Neuronal stem cell (in vitro differentiated cells): ENCODE results near the gene SLC16A12.

ENCODE experiments used
- DNase-seq: peaks from one replicate; pipeline ENCODE4 v3.0.0-alpha.2; 2013; ENCODE audit warnings: low spot score
- H2AFZ ChIP-seq: one replicate; pipeline ENCODE4 v1.6.1; 2013; ENCODE audit warnings: mild to moderate bottlenecking, low read length, inconsistent platforms
- H2AK5ac ChIP-seq: 2 replicates; pipeline ENCODE4 v1.6.1; 2013; ENCODE audit warnings: low read depth, mild to moderate bottlenecking, inconsistent platforms, low read length, moderate library complexity, mixed read lengths
- H2BK120ac ChIP-seq: 2 replicates; pipeline ENCODE4 v1.6.1; 2013; ENCODE audit warnings: low read depth, mild to moderate bottlenecking, inconsistent platforms, low read length, moderate library complexity, mixed read lengths
- H2BK12ac ChIP-seq: one replicate; pipeline ENCODE4 v1.6.1; 2013; ENCODE audit warnings: low read length, inconsistent platforms
- H2BK15ac ChIP-seq: 2 replicates; pipeline ENCODE4 v1.6.1; 2013; ENCODE audit warnings: mild to moderate bottlenecking, low read length, inconsistent platforms, mixed read lengths
- H2BK5ac ChIP-seq: one replicate; pipeline ENCODE4 v1.6.1; 2013; ENCODE audit warnings: inconsistent platforms, mild to moderate bottlenecking, low read length, moderate library complexity
- H3K14ac ChIP-seq: one replicate; pipeline ENCODE4 v1.6.1; 2013; ENCODE audit warnings: low read length, inconsistent platforms
- H3K18ac ChIP-seq: 2 replicates; pipeline ENCODE4 v1.6.1; 2013; ENCODE audit warnings: low read length, inconsistent platforms
- H3K23ac ChIP-seq: 2 replicates; pipeline ENCODE4 v1.6.1; 2013; ENCODE audit warnings: low read depth, mild to moderate bottlenecking, mixed read lengths, low read length, inconsistent platforms; ENCODE audit not compliant: poor library complexity
- H3K27ac ChIP-seq: replicated peaks from 3 replicates; pipeline ENCODE4 v1.5.1; 2013; ENCODE audit warnings: low read length, inconsistent platforms
- H3K27me3 ChIP-seq, 3 experiments: 2 replicates each; pipeline ENCODE4 v1.6.1; 2013; ENCODE audit warnings: low read length in 3 of 3, mild to moderate bottlenecking in 2 of 3, inconsistent platforms in 1 of 3, low read depth in 1 of 3, mixed read lengths in 1 of 3, moderate library complexity in 1 of 3; ENCODE audit not compliant: control insufficient read depth in 3 of 3, insufficient read depth in 3 of 3
- H3K36me3 ChIP-seq, 2 donors: replicated peaks in 1 of 2; 2 replicates each; pipeline ENCODE4 v1.6.1; 2013; ENCODE audit warnings: low read length in 2 of 2; ENCODE audit not compliant: control insufficient read depth in 2 of 2, insufficient read depth in 2 of 2
- H3K4ac ChIP-seq: 2 replicates; pipeline ENCODE4 v1.6.1; 2013; ENCODE audit warnings: inconsistent platforms, mild to moderate bottlenecking, low read length, moderate library complexity
- H3K4me1 ChIP-seq, 2 donors: 1 replicate in 1 of 2; 2 replicates in 1 of 2; pipeline ENCODE4 v1.6.1; 2013; ENCODE audit warnings: low read length in 2 of 2, low read depth in 1 of 2; ENCODE audit not compliant: control insufficient read depth in 2 of 2, insufficient read depth in 1 of 2
- H3K4me2 ChIP-seq: one replicate; pipeline ENCODE4 v1.6.1; 2013; ENCODE audit warnings: mild to moderate bottlenecking, low read length, inconsistent platforms; ENCODE audit not compliant: insufficient read depth, poor library complexity, severe bottlenecking
- H3K4me3 ChIP-seq, 2 donors: 2 replicates each; pipeline ENCODE4 v1.5.1; 2013; ENCODE audit warnings: low read length in 2 of 2, mild to moderate bottlenecking in 2 of 2, inconsistent platforms in 1 of 2, moderate library complexity in 1 of 2
- H3K79me1 ChIP-seq: one replicate; pipeline ENCODE4 v1.6.1; 2013; ENCODE audit warnings: low read depth, mild to moderate bottlenecking, inconsistent platforms, low read length, moderate library complexity
- H3K9ac ChIP-seq: one replicate; pipeline ENCODE4 v1.6.1; 2013; ENCODE audit warnings: mild to moderate bottlenecking, low read depth, low read length, inconsistent platforms; ENCODE audit not compliant: poor library complexity
- H3K9me3 ChIP-seq, 2 donors: replicated peaks in 1 of 2; 2 replicates each; pipeline versions ENCODE3 to v1.6.1; 2013; ENCODE audit warnings: low read length in 2 of 2, mild to moderate bottlenecking in 2 of 2, inconsistent platforms in 1 of 2, low read depth in 1 of 2, mixed read lengths in 1 of 2, moderate library complexity in 1 of 2; ENCODE audit not compliant: control insufficient read depth in 2 of 2, insufficient read depth in 1 of 2
- H4K8ac ChIP-seq: one replicate; pipeline ENCODE4 v1.6.1; 2013; ENCODE audit warnings: low read depth, mild to moderate bottlenecking, inconsistent platforms, low read length, moderate library complexity
- H4K91ac ChIP-seq: one replicate; pipeline ENCODE4 v1.6.1; 2013; ENCODE audit warnings: low read length, low read depth, mild to moderate bottlenecking, inconsistent platforms; ENCODE audit not compliant: poor library complexity
- WGBS, 2 donors: extraction: QIAGEN DNeasy Blood & Tissue Kit; methylation state at CpG; one replicate each; pipeline ENCODE4 v1.1.7; 2013; ENCODE audit warnings: missing lambda C conversion rate in 2 of 2, mixed read lengths in 1 of 2; ENCODE audit not compliant: insufficient read length in 2 of 2, insufficient replicate concordance in 1 of 2; ENCODE audit errors: extremely low coverage in 2 of 2; 5-methylcytosine and 5-hydroxymethylcytosine counted together

SLC16A12 gene

DNA sequence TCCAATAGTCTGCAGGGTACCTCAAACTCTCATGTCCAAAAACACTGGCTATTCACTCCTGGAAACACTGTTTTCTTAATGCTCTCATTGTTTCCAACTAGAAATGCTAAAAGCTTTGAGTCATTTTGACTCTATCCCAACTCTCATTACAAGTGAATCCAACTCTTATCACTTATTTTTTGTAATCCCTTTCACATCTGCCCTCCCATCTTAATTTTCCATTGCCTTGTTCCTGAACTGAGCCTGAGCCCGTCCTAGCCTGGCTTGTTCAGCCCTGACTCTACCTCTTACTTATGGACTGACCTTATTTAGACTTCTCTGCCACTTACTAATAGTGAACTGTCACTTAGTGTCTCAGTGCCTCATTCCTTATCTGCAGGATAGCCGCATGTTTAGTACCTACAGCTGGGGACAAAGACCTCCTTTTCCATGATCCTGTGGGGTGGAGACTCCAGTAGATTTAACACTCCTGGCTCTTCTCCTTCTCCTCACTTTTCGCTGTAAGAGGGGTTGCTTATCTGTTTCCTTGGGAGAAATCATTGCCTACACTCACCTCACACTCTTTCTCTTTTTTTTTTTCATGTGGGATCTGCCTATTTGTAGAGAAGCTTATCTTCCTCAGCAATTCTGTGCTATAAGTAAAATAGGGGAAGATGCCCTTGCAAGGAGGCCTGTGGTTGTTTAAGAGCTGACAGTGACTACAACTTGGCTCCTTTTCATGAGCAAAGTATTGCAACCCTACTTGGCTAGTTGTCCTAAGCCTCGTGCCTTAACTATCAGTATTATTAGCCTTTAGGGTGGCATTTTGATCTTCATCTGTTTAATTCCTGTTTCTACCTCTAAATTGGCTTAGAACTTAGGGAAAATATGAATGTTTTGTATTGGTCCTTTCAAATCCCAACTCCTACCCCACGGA is 56.4 kb downstream of the SLC16A12 start:
- no peak for DNase-seq
- no peak overlapping the region for H2BK5ac ChIP-seq
- H3K27me3 ChIP-seq, result peaks cover 0 to 14% (median 0%) of the 10 kb centered on the region in 3 experiments
- H3K79me1 ChIP-seq, result no peaks in the 10 kb centered on the region
- no peak overlapping the region for H3K4ac ChIP-seq
- no peaks in the 10 kb centered on the region for H3K36me3 ChIP-seq
- no peak overlapping the region for H3K4me3 ChIP-seq
- H2AFZ ChIP-seq, result no peak overlapping the region
- H3K18ac ChIP-seq, result no peak overlapping the region
- peaks cover 0 to 3% of the 10 kb centered on the region in 2 donors for H3K4me1 ChIP-seq
- no CpG with 5 or more reads among the region's 5 CpGs for WGBS, 2 donors
- H2BK12ac ChIP-seq, result no peak overlapping the region
- no peak overlapping the region for H2BK120ac ChIP-seq
- no peak overlapping the region for H3K4me2 ChIP-seq
- no peak overlapping the region for H2AK5ac ChIP-seq
- no peak overlapping the region for H3K23ac ChIP-seq
- no peaks in the 10 kb centered on the region for H3K9me3 ChIP-seq
- H4K91ac ChIP-seq, result no peak overlapping the region
- H4K8ac ChIP-seq, result no peak overlapping the region
- no peak overlapping the region for H3K9ac ChIP-seq
- no peak overlapping the region for H3K14ac ChIP-seq
- H3K27ac ChIP-seq, result no peak overlapping the region
- H2BK15ac ChIP-seq, result no peak overlapping the region

- H3K79me1 ChIP-seq, result no peaks in the 10 kb centered on the region
- H3K27ac ChIP-seq, result no peak overlapping the region
- no peak overlapping the region for H3K4me3 ChIP-seq
- H3K14ac ChIP-seq, result no peak overlapping the region
- no peaks in the 10 kb centered on the region for H3K36me3 ChIP-seq
- no peak for DNase-seq
- no peak overlapping the region for H3K9ac ChIP-seq
- no CpG with 5 or more reads among the region's 4 CpGs for WGBS, 2 donors
- peaks cover 0 to 3% of the 10 kb centered on the region in 2 donors for H3K4me1 ChIP-seq
- H4K91ac ChIP-seq, result no peak overlapping the region
- H2BK5ac ChIP-seq, result no peak overlapping the region
- H3K9me3 ChIP-seq, result no peaks in the 10 kb centered on the region
- no peak overlapping the region for H3K18ac ChIP-seq
- H3K4ac ChIP-seq, result no peak overlapping the region
- no peak overlapping the region for H2AK5ac ChIP-seq
- H2BK12ac ChIP-seq, result no peak overlapping the region
- H3K27me3 ChIP-seq, result peaks cover 0 to 14% (median 0%) of the 10 kb centered on the region in 3 experiments
- H4K8ac ChIP-seq, result no peak overlapping the region
- no peak overlapping the region for H3K4me2 ChIP-seq
- H2BK120ac ChIP-seq, result no peak overlapping the region
- no peak overlapping the region for H3K23ac ChIP-seq
- no peak overlapping the region for H2BK15ac ChIP-seq
- H2AFZ ChIP-seq, result no peak overlapping the region
Observed at GRCh38 chr10:89478085-89478738, 57.2 kb downstream of the SLC16A12 start.

DNA sequence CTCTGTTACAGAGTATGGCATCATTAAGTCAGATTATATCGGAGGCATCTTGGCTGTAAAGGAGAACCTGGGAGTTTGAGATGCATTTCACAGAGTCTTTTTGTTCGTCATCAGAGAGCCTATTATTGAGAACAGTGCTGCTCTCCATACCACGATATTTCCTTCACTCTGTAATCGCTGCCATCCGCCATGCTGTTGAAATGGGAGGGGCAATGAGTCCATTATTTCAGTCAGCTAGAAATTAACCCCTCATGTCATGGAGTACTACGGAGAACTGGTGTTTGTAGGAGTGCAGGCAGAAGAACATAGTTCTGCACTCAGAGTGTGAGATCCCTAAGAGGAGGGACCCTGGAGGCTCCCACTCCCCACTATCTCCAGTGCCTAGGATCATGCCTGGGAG is 59.2 kb downstream of the SLC16A12 start:
- Histone ChIP-seq H4K8ac (no peak overlapping the region), H3K9ac (no peak overlapping the region), H2BK15ac (no peak overlapping the region), H3K27ac (no peak overlapping the region), H2AK5ac (no peak overlapping the region), H3K18ac (no peak overlapping the region), H2BK12ac (no peak overlapping the region), H3K36me3 (no peaks in the 10 kb centered on the region), H3K4me1 (peaks cover 0 to 3% of the 10 kb centered on the region in 2 donors), H2BK5ac (no peak overlapping the region), H2BK120ac (no peak overlapping the region), H3K4me3 (no peak overlapping the region), H4K91ac (no peak overlapping the region), H3K23ac (no peak overlapping the region), H3K4me2 (no peak overlapping the region), H3K14ac (no peak overlapping the region), H3K4ac (no peak overlapping the region), H2AFZ (no peak overlapping the region), H3K9me3 (no peaks in the 10 kb centered on the region), H3K79me1 (no peaks in the 10 kb centered on the region), H3K27me3 (peaks cover 0 to 14% (median 0%) of the 10 kb centered on the region in 3 experiments)
- no peak for DNase-seq
- WGBS, 2 donors, result no CpG with 5 or more reads among the region's 6 CpGs

DNA sequence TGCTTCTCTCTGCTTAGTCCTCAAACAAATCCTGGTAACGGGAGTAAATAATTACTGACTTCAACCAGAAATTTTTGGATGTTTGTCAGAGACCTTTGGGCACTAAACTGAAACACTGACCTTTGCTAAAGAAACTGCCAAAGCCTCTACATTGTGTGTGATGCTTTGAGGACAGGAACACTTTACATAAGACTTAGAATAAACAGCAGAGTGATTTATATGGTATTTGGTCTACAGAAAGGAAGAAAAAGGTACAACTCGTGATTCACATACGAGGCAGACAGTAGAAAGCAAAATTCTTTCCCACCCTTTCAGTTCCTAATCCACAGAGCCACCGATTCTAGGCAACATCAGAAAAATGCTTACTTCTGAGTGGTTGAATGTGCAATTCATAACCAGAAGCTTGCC is 59.8 kb downstream of the SLC16A12 start:
- Histone ChIP-seq H2AFZ (no peak overlapping the region), H3K36me3 (no peaks in the 10 kb centered on the region)

More for the DNA sequence above, 59.8 kb downstream of the SLC16A12 start:
- Histone ChIP-seq H2BK5ac (no peak overlapping the region), H3K4ac (no peak overlapping the region), H3K4me2 (no peak overlapping the region), H3K9me3 (no peaks in the 10 kb centered on the region), H3K27ac (no peak overlapping the region), H3K23ac (no peak overlapping the region), H2BK15ac (no peak overlapping the region), H3K18ac (no peak overlapping the region), H2BK12ac (no peak overlapping the region), H4K8ac (no peak overlapping the region), H4K91ac (no peak overlapping the region), H3K27me3 (peaks cover 0 to 14% (median 0%) of the 10 kb centered on the region in 3 experiments), H3K4me3 (no peak overlapping the region), H3K9ac (no peak overlapping the region), H2AK5ac (no peak overlapping the region), H2BK120ac (no peak overlapping the region), H3K4me1 (peaks cover 0 to 4% of the 10 kb centered on the region in 2 donors), H3K14ac (no peak overlapping the region), H3K79me1 (no peaks in the 10 kb centered on the region)
- no peak for DNase-seq
- WGBS, 2 donors, result no CpG with 5 or more reads among the region's 4 CpGs
